K562 (cell line): ENCODE data around the gene RPL36AL. TPM values are rescaled to one million over a fixed set of nuclear protein-coding genes. Genes with fewer than 3 reads are reported as not detected.

Source experiments
- C11orf30 ChIP-seq: fragments of 450-650 bp; IDR thresholded peaks from 2 replicates; pipeline ENCODE4 v1.6.1; 2016; ENCODE audit warnings: low read depth, mild to moderate bottlenecking
- EHMT2 ChIP-seq: fragments of 450-650 bp; IDR thresholded peaks from 2 replicates; pipeline ENCODE4 v1.6.1; 2018; ENCODE audit warnings: antibody characterized with exemption
- ETV1 ChIP-seq: fragments of 450-650 bp; conservative IDR thresholded peaks from 2 replicates; pipeline ENCODE4 v1.6.1; 2016; ENCODE audit warnings: missing genetic modification characterization, control low read depth, low read depth, missing compliant biosample characterization
- GATAD2A ChIP-seq: fragments of 450-650 bp; IDR thresholded peaks from 2 replicates; pipeline ENCODE4 v1.6.1; 2017
- GTF2F1 ChIP-seq: IDR thresholded peaks from 2 replicates; pipeline ENCODE4 v1.6.1; 2011; ENCODE audit warnings: low read depth, low read length, improper control_type of control experiment
- HNRNPK ChIP-seq: fragments of 200-400 bp; formaldehyde crosslinking; IDR thresholded peaks from one replicate; pipeline ENCODE4 v1.6.1; 2018; ENCODE audit warnings: mild to moderate bottlenecking, low read depth, low read length; ENCODE audit not compliant: poor library complexity, severe bottlenecking
- KDM2B ChIP-seq: fragments of 250-450 bp; sonication (Bioruptor Pico); IDR thresholded peaks from 2 replicates; pipeline ENCODE4 v1.8.0; 2021; ENCODE audit warnings: mild to moderate bottlenecking, moderate library complexity
- MAFG ChIP-seq: fragments of 450-650 bp; conservative IDR thresholded peaks from 2 replicates; pipeline ENCODE4 v1.6.1; 2016; ENCODE audit warnings: missing genetic modification characterization, missing compliant biosample characterization
- NR2C2 ChIP-seq, 2 experiments: fragments of 200-800 bp in 1 of 2; sonication (Bioruptor generic) in 1 of 2; sonication (generic) in 1 of 2; formaldehyde crosslinking in 1 of 2; IDR thresholded peaks; 2 replicates each; pipeline versions ENCODE4 v1.6.1 to v1.8.0; 2016 to 2022; ENCODE audit warnings: mild to moderate bottlenecking in 1 of 2, missing compliant biosample characterization in 1 of 2, missing genetic modification characterization in 1 of 2, missing genetic modification reagents in 1 of 2
- NR4A1 ChIP-seq, 2 experiments: fragments of 250-450 bp in 1 of 2; fragments of 450-650 bp in 1 of 2; sonication (Bioruptor Pico) in 1 of 2; IDR thresholded peaks; 2 replicates each; pipeline versions ENCODE4 v1.4.0 to v1.6.1; 2016 to 2020; ENCODE audit warnings: mild to moderate bottlenecking in 2 of 2, missing compliant biosample characterization in 1 of 2, missing genetic modification characterization in 1 of 2, moderate library complexity in 1 of 2
- POLR2A ChIP-seq: fragments of 450-650 bp; conservative IDR thresholded peaks from 2 replicates; pipeline ENCODE4 v1.6.1; 2016
- RBFOX2 ChIP-seq: fragments of 200-400 bp; formaldehyde crosslinking; IDR thresholded peaks from 2 replicates; pipeline ENCODE4 v1.6.1; 2017; ENCODE audit warnings: low read depth, mild to moderate bottlenecking, low read length, moderate library complexity
- SP2 ChIP-seq: IDR thresholded peaks from 2 replicates; pipeline ENCODE4 v1.6.1; 2011; ENCODE audit warnings: mild to moderate bottlenecking, low read depth, low read length, moderate library complexity; ENCODE audit not compliant: poor library complexity, severe bottlenecking; ENCODE audit errors: extremely low read depth
- TAF1 ChIP-seq: IDR thresholded peaks from 2 replicates; pipeline ENCODE4 v1.6.1; 2011; ENCODE audit warnings: mild to moderate bottlenecking, low read length, moderate library complexity; ENCODE audit not compliant: insufficient read depth, control insufficient read depth, severe bottlenecking; ENCODE audit errors: extremely low read depth
- TAL1 ChIP-seq: fragments of 450-650 bp; IDR thresholded peaks from 2 replicates; pipeline ENCODE4 v1.6.1; 2016; ENCODE audit warnings: mild to moderate bottlenecking
- ZFPM2 ChIP-seq: fragments of 250-450 bp; sonication (Bioruptor Pico); IDR thresholded peaks from 2 replicates; pipeline ENCODE4 v1.5.1; 2022; ENCODE audit warnings: mild to moderate bottlenecking
- ZNF253 ChIP-seq: fragments of 250-450 bp; sonication (Bioruptor Pico); conservative IDR thresholded peaks from 2 replicates; pipeline ENCODE4 v1.6.1; 2021; ENCODE audit warnings: mild to moderate bottlenecking
- ZNF274 ChIP-seq: IDR thresholded peaks from 2 replicates; pipeline ENCODE4 v1.6.1; 2011; ENCODE audit warnings: low read depth, mild to moderate bottlenecking, low read length, moderate library complexity, borderline replicate concordance
- ZNF507 ChIP-seq: conservative IDR thresholded peaks from 2 replicates; pipeline ENCODE4 v1.6.1; 2017; ENCODE audit warnings: missing genetic modification characterization, missing compliant biosample characterization
- polyA plus RNA-seq, 8 experiments: library from polyadenylated mRNA; depleted of rRNA in 4 of 8; stranded (reverse) in 5 of 8; unstranded in 3 of 8; fragments of >200 nt; fragmentation: Nextera tagmentation in 2 of 8; fragmentation: Illumina TruSeq in 1 of 8; extraction: Ambion mirVana in 2 of 8; extraction: Trizol in 1 of 8; gene quantifications; 2 replicates each; pipeline versions ENCODE4 v1.2.1 to v1.2.3, GENCODE V29; 2011 to 2014; ENCODE audit warnings: inconsistent platforms in 1 of 8, missing spikeins in 1 of 8
- total RNA-seq, 7 experiments: library from RNA; depleted of rRNA in 6 of 7; stranded (reverse); fragments of >200 nt in 6 of 7; fragmentation: Illumina TruSeq in 2 of 7; extraction: Trizol in 2 of 7; gene quantifications; 2 replicates each; pipeline versions ENCODE4 v1.2.1 to v1.2.3, GENCODE V29; 2011 to 2021; ENCODE audit warnings: low replicate concordance in 1 of 7
- TF ChIP-seq, protein P1 (sequence below): IDR thresholded peaks from 3 replicates; pipeline ENCODE4 v1.6.1; 2011; ENCODE audit warnings: borderline replicate concordance, mild to moderate bottlenecking; ENCODE audit not compliant: insufficient read length, insufficient read depth
- TF ChIP-seq, protein P2 (sequence below): sonication (generic); formaldehyde crosslinking; IDR thresholded peaks from 2 replicates; pipeline ENCODE4 v1.8.0; 2022; ENCODE audit warnings: missing genetic modification reagents, mild to moderate bottlenecking, moderate library complexity, borderline replicate concordance
- TF ChIP-seq, protein P3 (sequence below): fragments of 250-450 bp; sonication (Bioruptor Pico); IDR thresholded peaks from 2 replicates; pipeline ENCODE4 v1.4.0; 2020; ENCODE audit warnings: mild to moderate bottlenecking, moderate library complexity, borderline replicate concordance

RPL36AL gene
- total and polyA plus RNA-seq, 9 of the 15 experiments (the other 6 are each of a cell fraction or from before 2014, with no cell fraction given): 146 to 674 (median 360) TPM

DNA sequence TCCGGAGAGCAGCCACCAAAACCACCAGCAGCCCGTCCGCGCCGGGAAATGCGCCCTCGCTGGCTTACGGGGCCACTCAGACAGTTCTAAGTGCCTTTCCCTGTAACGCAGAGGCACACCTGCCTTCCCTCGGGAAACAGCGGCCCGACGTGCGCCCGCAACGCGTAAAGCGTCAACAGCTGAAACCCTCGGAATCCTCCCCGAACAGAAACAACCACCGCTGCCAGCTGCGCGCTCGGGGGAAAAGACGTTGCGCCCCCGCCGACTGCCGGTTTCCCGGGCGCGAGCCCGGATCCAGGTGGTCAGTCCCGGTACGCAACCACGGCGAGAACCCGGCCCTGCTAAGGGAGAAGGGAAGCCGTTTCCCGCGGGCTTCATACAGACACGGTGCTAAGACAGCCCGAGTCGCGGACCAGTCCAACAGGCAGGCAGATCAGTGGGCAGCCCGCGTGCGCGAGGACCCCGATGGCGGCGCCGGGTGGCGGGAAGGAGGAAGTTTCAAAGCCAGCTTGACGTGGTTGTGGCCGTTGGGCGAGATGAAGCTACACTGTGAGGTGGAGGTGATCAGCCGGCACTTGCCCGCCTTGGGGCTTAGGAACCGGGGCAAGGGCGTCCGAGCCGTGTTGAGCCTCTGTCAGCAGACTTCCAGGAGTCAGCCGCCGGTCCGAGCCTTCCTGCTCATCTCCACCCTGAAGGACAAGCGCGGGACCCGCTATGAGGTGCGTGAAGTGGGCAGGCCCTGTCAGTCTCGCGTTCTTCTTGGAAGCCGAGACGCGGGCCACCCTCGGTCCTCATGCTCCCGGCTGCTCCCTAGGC is 21.7 kb downstream of the RPL36AL start, which contains the start of gene LRR1 (continued):
- TF ChIP-seq, protein P1, sequence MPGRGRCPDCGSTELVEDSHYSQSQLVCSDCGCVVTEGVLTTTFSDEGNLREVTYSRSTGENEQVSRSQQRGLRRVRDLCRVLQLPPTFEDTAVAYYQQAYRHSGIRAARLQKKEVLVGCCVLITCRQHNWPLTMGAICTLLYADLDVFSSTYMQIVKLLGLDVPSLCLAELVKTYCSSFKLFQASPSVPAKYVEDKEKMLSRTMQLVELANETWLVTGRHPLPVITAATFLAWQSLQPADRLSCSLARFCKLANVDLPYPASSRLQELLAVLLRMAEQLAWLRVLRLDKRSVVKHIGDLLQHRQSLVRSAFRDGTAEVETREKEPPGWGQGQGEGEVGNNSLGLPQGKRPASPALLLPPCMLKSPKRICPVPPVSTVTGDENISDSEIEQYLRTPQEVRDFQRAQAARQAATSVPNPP: no peak
- TF ChIP-seq ZFPM2 (CRISPR knock-in tag) (no peak), NR4A1 (CRISPR knock-in tag; IDR thresholded peaks at IDR 0.05) (no peak), NR4A1 (tag; IDR thresholded peaks at IDR 0.05) (no peak), C11orf30 (peak; percentile 43; the same call in 1 of the 2 replicates), MAFG (tag) (no peak), RBFOX2 (peak; percentile 97), ZNF507 (tag) (no peak), ZNF274 (no peak), SP2 (no peak), GATAD2A (no peak), ZNF253 (CRISPR knock-in tag) (no peak), TAL1 (no peak), EHMT2 (no peak), POLR2A (peak; percentile 95), TAF1 (peak; percentile 88), HNRNPK (no peak), ETV1 (no peak), NR2C2 (CRISPR knock-in tag; IDR thresholded peaks at IDR 0.05) (no peak), NR2C2 (tag; IDR thresholded peaks at IDR 0.05) (no peak), GTF2F1 (no peak; the same call in 1 of the 2 replicates), KDM2B (CRISPR knock-in tag) (no peak)
- TF ChIP-seq, protein P2, sequence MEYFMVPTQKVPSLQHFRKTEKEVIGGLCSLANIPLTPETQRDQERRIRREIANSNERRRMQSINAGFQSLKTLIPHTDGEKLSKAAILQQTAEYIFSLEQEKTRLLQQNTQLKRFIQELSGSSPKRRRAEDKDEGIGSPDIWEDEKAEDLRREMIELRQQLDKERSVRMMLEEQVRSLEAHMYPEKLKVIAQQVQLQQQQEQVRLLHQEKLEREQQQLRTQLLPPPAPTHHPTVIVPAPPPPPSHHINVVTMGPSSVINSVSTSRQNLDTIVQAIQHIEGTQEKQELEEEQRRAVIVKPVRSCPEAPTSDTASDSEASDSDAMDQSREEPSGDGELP (CRISPR knock-in tag): peak; percentile 97
- TF ChIP-seq, protein P3, sequence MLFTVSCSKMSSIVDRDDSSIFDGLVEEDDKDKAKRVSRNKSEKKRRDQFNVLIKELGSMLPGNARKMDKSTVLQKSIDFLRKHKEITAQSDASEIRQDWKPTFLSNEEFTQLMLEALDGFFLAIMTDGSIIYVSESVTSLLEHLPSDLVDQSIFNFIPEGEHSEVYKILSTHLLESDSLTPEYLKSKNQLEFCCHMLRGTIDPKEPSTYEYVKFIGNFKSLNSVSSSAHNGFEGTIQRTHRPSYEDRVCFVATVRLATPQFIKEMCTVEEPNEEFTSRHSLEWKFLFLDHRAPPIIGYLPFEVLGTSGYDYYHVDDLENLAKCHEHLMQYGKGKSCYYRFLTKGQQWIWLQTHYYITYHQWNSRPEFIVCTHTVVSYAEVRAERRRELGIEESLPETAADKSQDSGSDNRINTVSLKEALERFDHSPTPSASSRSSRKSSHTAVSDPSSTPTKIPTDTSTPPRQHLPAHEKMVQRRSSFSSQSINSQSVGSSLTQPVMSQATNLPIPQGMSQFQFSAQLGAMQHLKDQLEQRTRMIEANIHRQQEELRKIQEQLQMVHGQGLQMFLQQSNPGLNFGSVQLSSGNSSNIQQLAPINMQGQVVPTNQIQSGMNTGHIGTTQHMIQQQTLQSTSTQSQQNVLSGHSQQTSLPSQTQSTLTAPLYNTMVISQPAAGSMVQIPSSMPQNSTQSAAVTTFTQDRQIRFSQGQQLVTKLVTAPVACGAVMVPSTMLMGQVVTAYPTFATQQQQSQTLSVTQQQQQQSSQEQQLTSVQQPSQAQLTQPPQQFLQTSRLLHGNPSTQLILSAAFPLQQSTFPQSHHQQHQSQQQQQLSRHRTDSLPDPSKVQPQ (CRISPR knock-in tag): no peak
